ENCODE data around the gene SLC37A1.

The SLC37A1 gene

GRCh38 chr21:42479582-42479981 lies 34.1 kb upstream of the SLC37A1 start:
- no peak for DNase-seq

- no peak for DNase-seq
Measured at GRCh38 chr21:42480736-42481135, 32.9 kb upstream of the SLC37A1 start.

GRCh38 chr21:42481169-42481568 lies 32.5 kb upstream of the SLC37A1 start:
- DNase-seq, result no peak

GRCh38 chr21:42484966-42485365 lies 28.7 kb upstream of the SLC37A1 start:
- no peak for DNase-seq

GRCh38 chr21:42486072-42486471 lies 27.6 kb upstream of the SLC37A1 start:
- DNase-seq, result no peak

- DNase-seq, result no peak
Measured at GRCh38 chr21:42486531-42486930, 27.1 kb upstream of the SLC37A1 start.

- DNase-seq, result no peak
Measured at GRCh38 chr21:42489006-42489563, 24.6 kb upstream of the SLC37A1 start.

- no peak for DNase-seq
Measured at GRCh38 chr21:42489991-42490390, 23.7 kb upstream of the SLC37A1 start.

GRCh38 chr21:42490720-42491119 lies 22.9 kb upstream of the SLC37A1 start:
- DNase-seq, result no peak

- DNase-seq, result no peak
Measured at GRCh38 chr21:42491328-42491727, 22.3 kb upstream of the SLC37A1 start.

GRCh38 chr21:42492201-42492600 lies 21.5 kb upstream of the SLC37A1 start:
- DNase-seq, result no peak

GRCh38 chr21:42493109-42494060 lies 20.3 kb upstream of the SLC37A1 start:
- DNase-seq, result no peak

GRCh38 chr21:42495027-42495426 lies 18.6 kb upstream of the SLC37A1 start:
- DNase-seq, result no peak

GRCh38 chr21:42495765-42496119 lies 17.9 kb upstream of the SLC37A1 start:
- peak; percentile 27 for DNase-seq

- peak; percentile 99 for DNase-seq
Measured at GRCh38 chr21:42496120-42496838, 17.4 kb upstream of the SLC37A1 start, which contains the start of gene RSPH1. Gene RSPH1, minus strand, starts transcription at chr21:42496224. Its CDS starts 38 bp downstream, at chr21:42496186.

GRCh38 chr21:42496839-42497202 lies 16.8 kb upstream of the SLC37A1 start:
- DNase-seq, result no peak

- DNase-seq, result no peak
Measured at GRCh38 chr21:42498012-42498411, 15.6 kb upstream of the SLC37A1 start.

GRCh38 chr21:42499444-42500112 lies 14.1 kb upstream of the SLC37A1 start:
- peak; percentile 9 for DNase-seq

GRCh38 chr21:42500225-42500624 lies 13.4 kb upstream of the SLC37A1 start:
- no peak for DNase-seq

GRCh38 chr21:42500736-42501135 lies 12.9 kb upstream of the SLC37A1 start:
- DNase-seq, result no peak

- no peak for DNase-seq
Measured at GRCh38 chr21:42503711-42504110, 9.9 kb upstream of the SLC37A1 start.

- no peak for DNase-seq
Measured at GRCh38 chr21:42505090-42505726, 8.4 kb upstream of the SLC37A1 start.

GRCh38 chr21:42507418-42507817 lies 6.2 kb upstream of the SLC37A1 start:
- no peak for DNase-seq
